ENCODE measurements around the gene CDH4.

GRCh38 chr20:61926253-61926613 is 674.2 kb downstream of the CDH4 start:
- TF ChIP-seq CTCF (IDR thresholded peaks at IDR 0.05) (no peak), TEAD4 (CRISPR knock-in tag; IDR thresholded peaks at IDR 0.05) (no peak), ZBTB21 (CRISPR knock-in tag; IDR thresholded peaks at IDR 0.05; ENCODE audit: borderline replicate concordance) (no peak), PREB (CRISPR knock-in tag; IDR thresholded peaks at IDR 0.05; ENCODE audit: borderline replicate concordance) (no peak), E2F4 (CRISPR knock-in tag; IDR thresholded peaks at IDR 0.05; ENCODE audit: borderline replicate concordance, low read depth) (no peak), IRF2 (CRISPR knock-in tag; IDR thresholded peaks at IDR 0.05; ENCODE audit: borderline replicate concordance, low read depth) (no peak), ETV6 (CRISPR knock-in tag; IDR thresholded peaks at IDR 0.05) (no peak), IRF1 (CRISPR knock-in tag; IDR thresholded peaks at IDR 0.05) (no peak), E2F5 (CRISPR knock-in tag; IDR thresholded peaks at IDR 0.05) (no peak)
